NCI-H69 (cell line): Measurements from ENCODE around the gene SLIT1.

Source experiments
- DNase-seq: peaks from one replicate; lab custom pipeline; 2025; lab: John Stamatoyannopoulos, UW

SLIT1 gene

GRCh38 chr10:97080051-97080776 lies 105.5 kb downstream of the SLIT1 start:
- DNase-seq, result peak; percentile 69

GRCh38 chr10:97079448-97079847 lies 106.3 kb downstream of the SLIT1 start:
- no peak for DNase-seq

- no peak for DNase-seq
These were observed 106.8 kb downstream of the SLIT1 start for GRCh38 chr10:97078938-97079445.

GRCh38 chr10:97078261-97078937 lies 107.4 kb downstream of the SLIT1 start:
- no peak for DNase-seq

GRCh38 chr10:97076781-97077180 lies 109.0 kb downstream of the SLIT1 start:
- peak; percentile 9 for DNase-seq

DNA sequence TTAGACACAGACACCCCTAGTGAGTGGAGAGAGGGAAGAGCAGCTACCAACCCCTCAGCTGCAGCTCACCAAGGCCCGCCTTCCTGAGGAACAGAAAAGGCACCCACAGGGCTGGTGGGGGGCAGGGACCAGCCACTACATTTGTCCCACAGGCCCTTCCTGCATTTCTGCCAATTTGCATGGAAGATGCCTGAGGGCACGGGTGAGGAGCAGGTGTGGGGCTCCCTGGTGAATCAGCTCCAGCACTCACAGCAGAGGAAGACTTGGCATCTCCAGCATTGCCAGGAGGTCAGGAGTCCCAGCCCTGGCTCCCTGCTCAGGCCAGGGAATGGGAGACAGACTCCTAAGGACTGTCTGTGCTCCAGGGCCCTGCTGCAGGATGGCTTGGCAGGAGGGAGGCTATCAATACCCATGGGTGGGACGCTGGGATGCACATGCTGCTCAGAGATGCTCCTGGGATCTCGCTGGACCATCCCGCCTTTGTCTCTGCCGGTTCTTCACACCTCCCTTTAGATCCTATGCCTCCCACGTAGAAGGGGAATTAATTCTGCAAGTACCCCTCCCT lies 109.7 kb downstream of the SLIT1 start:
- DNase-seq, result peak; percentile 85

- DNase-seq, result no peak
These were observed 110.3 kb downstream of the SLIT1 start for GRCh38 chr10:97075421-97075820.

DNA sequence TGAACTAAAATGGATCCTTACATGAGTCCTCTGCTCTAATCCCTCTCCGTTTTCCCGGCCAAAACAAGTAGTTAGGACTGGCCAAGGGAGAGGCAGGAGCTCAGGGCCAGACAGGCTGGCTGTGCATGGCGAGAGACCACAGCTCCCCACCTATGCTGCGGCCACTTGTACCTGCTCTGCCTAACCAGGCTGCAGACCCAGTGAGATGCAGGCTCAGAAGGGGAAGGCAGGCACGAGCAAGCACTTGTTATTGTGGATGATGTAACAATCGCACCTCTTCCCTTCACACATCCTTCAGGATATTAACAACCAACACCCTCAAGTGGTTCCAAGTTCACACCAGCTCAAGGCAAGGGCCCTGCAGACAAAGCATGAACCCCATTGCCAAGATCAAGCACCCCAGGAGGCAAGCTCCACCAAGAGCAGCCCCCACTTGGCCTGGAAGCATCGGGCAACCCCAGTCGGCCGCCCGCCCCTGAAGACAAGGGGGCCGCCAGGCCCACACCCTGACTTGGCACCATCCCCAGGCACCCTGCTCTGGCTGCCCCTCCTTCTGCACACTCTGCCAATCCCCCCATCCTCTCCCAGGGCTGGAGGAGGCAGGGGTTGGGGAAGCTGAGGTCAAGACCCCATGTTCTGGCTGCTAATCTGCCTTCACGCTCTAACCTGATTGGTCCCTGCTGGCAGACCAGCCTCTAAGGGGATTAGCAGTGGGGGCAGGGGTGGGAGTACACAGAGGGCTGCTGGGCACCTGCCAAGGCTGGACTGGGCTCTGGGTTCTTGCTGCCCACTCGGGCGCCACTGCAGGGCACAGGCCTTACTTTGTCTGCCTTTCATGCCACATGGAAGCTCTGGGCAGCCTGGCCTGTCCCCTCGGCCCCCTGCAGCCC lies 111.3 kb downstream of the SLIT1 start:
- DNase-seq, result peak; percentile 8

GRCh38 chr10:97072851-97073665 lies 112.7 kb downstream of the SLIT1 start:
- DNase-seq, result peak; percentile 65

- DNase-seq, result no peak
These were observed 114.3 kb downstream of the SLIT1 start for GRCh38 chr10:97071496-97071895.

- peak; percentile 22 for DNase-seq
These were observed 116.0 kb downstream of the SLIT1 start for GRCh38 chr10:97069576-97070362.

GRCh38 chr10:97069026-97069425 lies 116.7 kb downstream of the SLIT1 start:
- DNase-seq, result no peak

DNA sequence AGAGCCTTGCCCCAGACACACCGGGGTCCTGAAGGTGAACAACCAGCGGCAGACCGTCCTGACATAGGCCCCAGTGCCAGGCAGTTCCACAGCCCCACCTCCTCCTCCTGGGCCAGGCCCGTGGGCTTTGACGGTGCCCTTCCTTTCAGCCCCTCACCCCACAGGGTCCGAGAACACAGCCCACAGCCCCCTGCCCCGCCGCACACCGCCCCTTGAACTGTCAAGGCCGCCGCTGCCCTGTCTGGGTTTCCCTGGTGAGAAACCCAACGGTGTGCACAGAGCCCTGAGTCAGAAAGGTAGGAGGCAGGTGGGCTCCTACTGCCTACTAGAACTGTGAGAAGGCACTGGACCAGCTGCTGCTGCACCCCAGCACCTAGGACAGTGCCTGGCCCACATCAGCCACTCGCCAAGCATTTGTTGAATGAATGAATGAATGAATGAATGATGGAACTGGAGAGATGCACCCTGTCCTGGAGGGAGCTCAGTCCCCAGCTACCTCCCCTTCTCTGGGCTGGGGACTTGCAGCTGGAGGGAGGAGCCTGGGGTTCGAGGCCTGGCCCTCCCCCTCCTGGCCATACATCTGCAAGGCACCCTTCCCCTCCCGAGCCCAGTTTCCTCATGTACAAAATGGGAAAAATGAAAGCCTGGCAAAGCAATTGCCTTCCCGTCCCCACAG lies 117.9 kb downstream of the SLIT1 start:
- DNase-seq, result peak; percentile 7

GRCh38 chr10:97066877-97067555 lies 118.7 kb downstream of the SLIT1 start:
- no peak for DNase-seq

- no peak for DNase-seq
These were observed 119.8 kb downstream of the SLIT1 start for GRCh38 chr10:97065686-97066660.

- peak; percentile 81 for DNase-seq
These were observed 120.6 kb downstream of the SLIT1 start for GRCh38 chr10:97065128-97065527.

DNA sequence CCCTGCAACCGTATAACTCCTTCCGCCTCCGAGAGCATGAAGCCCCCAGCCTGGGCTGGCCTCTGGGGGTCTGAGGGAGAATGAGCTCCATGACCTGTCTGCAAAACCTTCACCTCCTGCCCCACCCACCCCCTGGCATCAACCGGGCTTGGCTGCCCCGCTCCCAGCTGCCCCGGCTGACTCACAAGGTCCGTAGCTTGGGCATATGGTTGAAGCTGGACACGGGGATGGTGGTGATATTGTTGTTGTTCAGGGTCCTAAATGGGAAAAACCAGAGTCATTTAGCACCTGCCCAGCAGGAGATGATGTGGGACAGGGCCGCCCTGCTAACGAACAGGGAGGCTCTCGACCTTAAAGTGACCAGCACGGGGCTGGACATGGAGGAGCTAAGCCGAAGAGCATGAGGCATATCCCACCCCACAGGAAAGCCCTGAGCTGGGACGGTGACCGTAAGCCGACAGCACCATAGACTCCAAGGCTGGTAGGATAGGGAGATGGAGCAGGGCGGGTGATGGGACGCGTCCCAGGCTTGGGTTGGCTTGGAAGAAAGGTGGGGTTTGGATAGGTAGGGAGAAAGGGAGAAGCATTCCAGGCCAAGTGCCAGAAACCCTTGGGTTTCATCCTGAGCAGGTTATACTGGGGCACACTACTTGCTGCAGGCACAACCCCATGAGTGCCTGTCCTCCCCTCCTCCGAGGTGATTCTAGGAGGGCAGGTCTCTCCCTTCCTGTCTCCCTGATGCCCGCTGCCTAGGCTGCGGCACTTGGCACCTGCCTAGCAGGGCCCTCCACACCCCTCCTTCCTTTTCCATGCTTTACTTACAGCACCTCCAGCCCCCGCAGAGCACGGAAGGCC lies 121.5 kb downstream of the SLIT1 start:
- DNase-seq, result peak; percentile 35
